Lung (tissue), 12 donors: Measurements from ENCODE around the gene PTPN18. TPM values are rescaled to one million over a fixed set of nuclear protein-coding genes. Genes with fewer than 3 reads are reported as not detected.
"Not testable (repeated sequence)": the region's sequence is repeated elsewhere in the genome, so short reads cannot be mapped to it uniquely, and the experiment has no call there.

Experiments used
- ATAC-seq: fragments of 200-7000 bp; cut with Tn5 transposase; one replicate; pipeline ENCODE4 v1.9.1; 2020; ENCODE audit warnings: moderate number of reproducible peaks; ENCODE audit not compliant: insufficient read depth, low FRiP score
- DNase-seq, 3 donors: peaks; one replicate each; pipeline ENCODE4 v3.0.0-alpha.2; 2013 to 2017
- H3K27ac ChIP-seq, 2 donors: one replicate each; pipeline ENCODE4 v1.5.1; 2013; ENCODE audit warnings: mild to moderate bottlenecking in 2 of 2, moderate library complexity in 2 of 2, control low read depth in 1 of 2, inconsistent platforms in 1 of 2, low read depth in 1 of 2, low read length in 1 of 2
- H3K27me3 ChIP-seq, 3 donors: one replicate each; pipeline ENCODE4 v1.5.1; 2013; ENCODE audit warnings: low read length in 2 of 3; ENCODE audit not compliant: control insufficient read depth in 3 of 3, insufficient read depth in 3 of 3
- H3K36me3 ChIP-seq, 4 donors: one replicate each; pipeline ENCODE4 v1.5.1; 2013; ENCODE audit warnings: low read length in 4 of 4, mild to moderate bottlenecking in 1 of 4, moderate library complexity in 1 of 4; ENCODE audit not compliant: control insufficient read depth in 4 of 4, insufficient read depth in 4 of 4
- H3K4me1 ChIP-seq, 5 donors: one replicate each; pipeline ENCODE4 v1.5.1; 2013; ENCODE audit warnings: low read length in 5 of 5, mild to moderate bottlenecking in 2 of 5, moderate library complexity in 1 of 5; ENCODE audit not compliant: control insufficient read depth in 5 of 5, insufficient read depth in 5 of 5
- H3K4me3 ChIP-seq: one replicate; pipeline ENCODE4 v1.5.1; 2013; ENCODE audit warnings: mild to moderate bottlenecking, control low read depth, moderate library complexity
- H3K9ac ChIP-seq, 2 donors: one replicate each; pipeline ENCODE4 v1.5.1; 2013; ENCODE audit warnings: low read length in 2 of 2, control low read depth in 1 of 2; ENCODE audit not compliant: insufficient read depth in 1 of 2
- H3K9me3 ChIP-seq, 4 donors: one replicate each; pipeline ENCODE4 v1.5.1; 2013; ENCODE audit warnings: low read length in 3 of 4, mild to moderate bottlenecking in 1 of 4, moderate library complexity in 1 of 4; ENCODE audit not compliant: control insufficient read depth in 4 of 4, insufficient read depth in 3 of 4
- CTCF ChIP-seq: IDR thresholded peaks from 2 replicates; pipeline ENCODE4 v1.5.1; 2012; ENCODE audit warnings: mild to moderate bottlenecking; ENCODE audit errors: control extremely low read depth, extremely low read depth
- WGBS, 2 donors: extraction: QIAGEN DNeasy Blood & Tissue Kit; methylation state at CpG; one replicate each; pipeline ENCODE4 v1.1.7; 2013; 5-methylcytosine and 5-hydroxymethylcytosine counted together
- polyA plus RNA-seq, 2 donors: library from polyadenylated mRNA; stranded (reverse); fragments of 200-250 nt; gene quantifications; one replicate each; pipeline ENCODE4 v1.2.1, GENCODE V29; 2013
- total RNA-seq, 2 donors: library from RNA; depleted of rRNA in 1 of 2; stranded (reverse); fragments of >200 nt in 1 of 2; gene quantifications; one replicate each; pipeline ENCODE4 v1.2.1, GENCODE V29; 2014 to 2021
- donor health status: control.
- donor health status: control.
- donor health status: Bipolar disorder and iron deficiency.
- donor health status: healthy.
- donor health status: DM: yes; HTN: yes; CAD: no.

PTPN18 gene
- total and polyA plus RNA-seq, 4 donors = 29.2 to 88.3 (median 59.7) TPM

- Histone ChIP-seq H3K27me3 (no peaks in the 10 kb centered on the region), H3K36me3 (no peaks in the 10 kb centered on the region), H3K4me1 (peaks cover 3 to 13% (median 7%) of the 10 kb centered on the region in 5 donors), H3K9ac (peak overlapping the region in 1 of 2 donors; percentile 43), H3K27ac (peak overlapping the region in 1 of 2 donors; percentile 94), H3K4me3 (peak overlapping the region; percentile 76), H3K9me3 (no peaks in the 10 kb centered on the region)
- 27 to 32% methylated on average over 17 of the region's 17 CpGs for WGBS, 2 donors
- ATAC-seq (no peak), DNase-seq (peak in 1 of 3 donors; percentile 45)
- TF ChIP-seq CTCF = no peak
Measured at GRCh38 chr2:130391872-130392670, 36.2 kb downstream of the PTPN18 start.

GRCh38 chr2:130393318-130393910 is 37.6 kb downstream of the PTPN18 start:
- Histone ChIP-seq H3K9me3 (no peaks in the 10 kb centered on the region), H3K27ac (no peak overlapping the region), H3K36me3 (no peaks in the 10 kb centered on the region), H3K4me3 (no peak overlapping the region), H3K27me3 (no peaks in the 10 kb centered on the region), H3K4me1 (peaks cover 0 to 13% (median 6%) of the 10 kb centered on the region in 5 donors), H3K9ac (no peak overlapping the region)
- ATAC-seq (no peak), DNase-seq (no peak)
- WGBS, 2 donors = 89 to 91% methylated on average over 7 of the region's 7 CpGs
- TF ChIP-seq CTCF = no peak

- ATAC-seq, H3K9me3 ChIP-seq, H3K4me1 ChIP-seq, H3K27ac ChIP-seq, H3K27me3 ChIP-seq, H3K36me3 ChIP-seq, H3K9ac ChIP-seq, H3K4me3 ChIP-seq, DNase-seq: not testable (repeated sequence)
- no CpG with 5 or more reads among the region's 2 CpGs for WGBS, 2 donors
Measured at GRCh38 chr2:130406280-130406679, 50.4 kb downstream of the PTPN18 start.

- H3K9ac ChIP-seq, H3K27me3 ChIP-seq, H3K27ac ChIP-seq, H3K9me3 ChIP-seq, DNase-seq, H3K4me3 ChIP-seq, ATAC-seq, H3K36me3 ChIP-seq, H3K4me1 ChIP-seq: not testable (repeated sequence)
- WGBS, 2 donors = 69 to 71% methylated on average over 1 of the region's 1 CpG
Measured at GRCh38 chr2:130416693-130417092, 60.8 kb downstream of the PTPN18 start.

- H3K9me3 ChIP-seq, H3K27ac ChIP-seq, H3K27me3 ChIP-seq, H3K9ac ChIP-seq, H3K4me3 ChIP-seq, ATAC-seq, H3K36me3 ChIP-seq, H3K4me1 ChIP-seq, DNase-seq: not testable (repeated sequence)
- 83 to 95% methylated on average over 1 of the region's 1 CpG for WGBS, 2 donors
Measured at GRCh38 chr2:130418845-130419244, 63.0 kb downstream of the PTPN18 start.
